ENCODE measurements around the gene LYSMD4.
"Not testable (repeated sequence)": the region's sequence is repeated elsewhere in the genome, so short reads cannot be mapped to it uniquely, and the experiment has no call there.

The LYSMD4 gene

DNA sequence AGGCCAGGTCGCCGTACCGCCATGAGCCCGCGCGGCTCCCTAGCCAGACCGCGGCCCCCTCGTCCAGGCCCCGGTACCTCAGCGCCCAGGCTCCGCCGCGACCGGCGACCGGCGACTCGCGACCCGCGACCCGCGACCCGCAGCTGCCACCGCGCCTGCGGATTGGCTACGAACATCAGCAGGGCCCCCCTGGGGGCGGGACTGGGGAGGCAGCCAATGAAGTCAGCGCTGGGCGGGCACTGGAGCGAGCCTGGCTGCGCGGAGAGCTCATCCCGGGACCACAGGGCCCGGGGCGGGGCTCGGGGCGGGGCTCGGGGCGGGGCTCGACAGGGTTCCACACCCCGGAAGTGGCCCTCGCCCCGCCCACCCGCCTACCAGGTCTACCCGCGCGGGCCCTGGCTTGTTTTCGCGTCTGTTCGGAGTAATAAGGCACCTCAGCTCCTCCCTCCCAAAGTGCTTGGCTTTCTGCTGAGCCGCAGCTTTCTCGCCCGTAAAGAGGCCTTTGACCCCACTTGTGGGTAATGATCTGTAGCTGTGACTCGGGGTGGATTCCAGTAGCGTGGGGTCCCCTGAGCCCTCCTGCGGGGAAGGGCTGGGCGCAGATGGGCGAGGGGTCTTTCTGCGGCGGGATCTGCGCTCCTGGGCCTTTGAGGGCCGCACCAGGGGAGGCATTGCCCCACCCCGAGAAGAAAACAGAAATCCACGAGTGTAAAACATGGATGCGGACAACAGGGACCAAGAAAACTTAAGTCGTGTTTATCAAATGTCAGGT, at the start of gene LYSMD4:
Gene LYSMD4, minus strand, starts transcription at position 170 of the 772 bp plus-strand sequence. CDS start 1,438 bp downstream, outside the sequence.
- DNase-seq: peak; percentile 98 to 100 (median 99)

DNA sequence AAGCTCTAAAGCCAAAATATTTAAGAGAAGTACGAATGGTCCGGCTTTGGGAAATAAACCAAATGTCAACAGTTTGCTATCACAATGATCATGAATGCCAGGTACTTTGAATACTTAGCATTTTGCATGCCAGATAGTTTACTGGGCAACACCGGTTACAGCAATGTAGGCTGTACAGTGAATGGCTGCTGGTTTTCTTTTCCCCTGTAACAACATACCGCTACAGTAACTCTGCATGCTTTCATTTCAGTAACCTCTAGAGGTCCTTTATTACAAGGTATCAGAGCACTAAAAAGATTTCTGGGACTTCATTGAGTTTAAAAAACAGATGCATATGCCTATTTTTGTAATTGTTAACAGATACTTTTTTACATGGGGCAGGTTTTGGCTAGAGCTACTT, 48.8 kb upstream of the LYSMD4 start:
- DNase-seq: not testable (repeated sequence)

DNA sequence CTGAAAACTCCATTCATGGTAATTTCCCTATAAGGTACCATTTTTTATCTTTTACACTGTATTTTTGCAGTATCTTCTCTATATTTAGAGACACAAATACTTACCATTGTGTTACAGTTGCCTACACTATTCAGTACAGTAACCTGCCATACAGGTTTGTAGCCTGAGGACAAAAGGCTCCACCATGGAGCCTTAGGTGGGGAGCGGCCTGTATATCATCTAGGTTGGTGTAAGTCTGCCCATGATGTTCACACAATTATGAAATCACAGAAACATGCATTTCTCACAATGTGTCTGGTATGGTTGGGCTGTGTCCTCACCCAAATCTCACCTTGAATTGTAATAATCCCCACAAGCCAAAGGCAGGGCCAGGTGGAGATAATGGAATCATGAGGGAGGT, 43.9 kb upstream of the LYSMD4 start:
- no peak for DNase-seq

DNA sequence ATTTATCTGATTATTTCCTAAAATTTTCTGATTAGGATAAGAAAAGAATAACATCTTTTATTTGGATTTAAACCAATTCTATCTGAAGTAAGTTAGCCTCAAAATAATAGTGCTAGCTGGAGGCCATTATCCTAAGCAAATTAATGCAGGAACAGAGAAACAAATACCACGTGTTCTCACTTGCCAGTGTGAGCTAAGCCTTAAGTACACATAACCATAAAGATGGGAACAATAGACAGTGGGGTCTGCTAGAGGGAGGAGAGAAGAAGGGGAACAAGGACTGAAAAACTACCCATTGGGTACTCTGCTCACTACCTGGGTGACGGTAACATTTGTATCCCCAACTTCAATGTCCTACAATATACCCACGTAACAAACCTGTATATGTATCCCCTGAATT, 31.3 kb upstream of the LYSMD4 start:
- DNase-seq: no peak

DNA sequence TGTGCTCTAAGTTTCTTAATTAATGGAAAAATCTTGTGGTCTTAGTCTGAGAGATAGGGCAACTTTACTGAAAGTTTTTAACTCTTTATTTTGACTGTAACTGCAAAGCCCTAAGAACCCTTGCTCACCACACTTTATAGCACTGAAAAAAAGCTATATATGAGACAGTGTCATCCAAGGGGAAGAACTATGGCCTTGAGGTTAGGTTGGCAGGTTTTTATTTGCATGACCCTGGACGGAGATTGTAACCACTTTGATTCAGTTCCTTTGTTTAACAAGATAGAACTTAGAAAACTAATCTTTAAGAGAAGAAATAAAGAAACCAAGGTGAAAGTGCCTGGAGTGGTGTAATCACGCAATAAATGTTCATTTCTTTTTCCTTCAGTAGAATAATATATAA, 30.6 kb upstream of the LYSMD4 start:
- DNase-seq: no peak

DNA sequence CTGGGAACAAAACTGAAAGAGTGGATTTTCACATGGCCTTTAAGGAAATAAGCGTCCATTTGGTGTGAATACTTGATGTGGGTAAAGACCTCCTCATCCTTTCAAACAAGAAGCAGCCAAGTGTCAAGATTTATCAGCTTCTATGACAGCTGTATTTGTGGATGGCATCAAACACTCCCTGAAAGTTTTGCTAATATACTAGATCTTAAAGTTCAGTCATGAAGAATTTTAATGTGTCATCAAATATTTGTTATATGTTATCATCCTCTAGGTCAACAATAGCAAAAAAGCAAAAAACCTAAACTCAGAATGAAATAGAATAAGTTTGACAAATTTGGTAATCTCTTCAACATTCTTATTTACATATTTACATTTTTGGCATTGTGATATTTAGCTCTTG, 29.1 kb upstream of the LYSMD4 start:
- no peak for DNase-seq

DNA sequence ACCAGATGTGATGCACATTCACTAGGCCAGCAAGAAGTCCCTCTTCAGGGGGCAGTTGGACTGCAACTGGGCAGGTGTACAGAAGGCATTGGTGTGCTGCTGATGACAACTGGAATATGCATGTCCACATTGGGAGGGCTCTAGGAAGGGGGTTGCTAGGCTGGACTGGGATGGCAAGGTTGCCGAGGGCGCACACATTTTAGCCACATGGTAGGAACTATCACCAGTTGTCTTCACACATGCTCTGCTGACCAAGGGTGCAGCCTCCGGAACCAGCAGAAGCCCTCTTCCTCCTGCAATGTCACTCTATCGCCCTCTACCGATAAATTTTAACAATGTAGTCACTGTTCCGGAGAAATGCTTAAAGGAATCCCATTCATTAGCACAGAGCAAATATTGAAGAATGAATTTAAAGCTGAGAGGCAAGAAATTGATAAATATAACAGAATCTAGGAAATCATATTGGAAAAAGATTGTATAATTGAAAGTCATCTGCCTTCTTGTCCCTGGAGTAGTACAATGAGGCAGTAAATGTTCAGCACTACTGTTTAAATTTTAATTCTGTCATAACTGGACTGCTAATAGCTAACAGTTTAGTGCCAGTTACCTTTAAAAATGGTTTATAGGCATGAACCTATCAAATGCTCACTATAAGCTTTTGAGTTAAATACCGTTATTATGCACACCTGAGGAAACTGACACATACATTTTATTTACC, 22.6 kb upstream of the LYSMD4 start:
- DNase-seq: no peak

DNA sequence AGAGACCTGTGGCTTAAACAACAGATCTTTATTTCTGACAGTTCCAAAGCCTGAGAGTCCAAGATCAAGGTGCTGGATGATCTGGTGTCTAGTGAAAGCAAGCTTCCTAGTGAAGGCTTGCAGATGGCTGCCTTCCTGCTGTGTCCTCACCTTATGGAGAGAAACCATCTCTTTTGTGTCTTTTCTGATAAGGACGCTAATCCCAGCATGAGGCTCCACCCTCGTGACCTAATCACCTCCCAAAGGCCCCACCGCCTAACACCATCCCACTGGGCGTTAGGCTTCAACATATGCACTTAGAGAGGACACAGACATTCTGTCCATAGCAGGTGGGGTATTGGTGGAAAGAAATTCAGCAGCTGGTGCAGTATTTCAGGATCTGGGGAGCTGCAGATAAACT, 19.8 kb upstream of the LYSMD4 start:
- no peak for DNase-seq

DNA sequence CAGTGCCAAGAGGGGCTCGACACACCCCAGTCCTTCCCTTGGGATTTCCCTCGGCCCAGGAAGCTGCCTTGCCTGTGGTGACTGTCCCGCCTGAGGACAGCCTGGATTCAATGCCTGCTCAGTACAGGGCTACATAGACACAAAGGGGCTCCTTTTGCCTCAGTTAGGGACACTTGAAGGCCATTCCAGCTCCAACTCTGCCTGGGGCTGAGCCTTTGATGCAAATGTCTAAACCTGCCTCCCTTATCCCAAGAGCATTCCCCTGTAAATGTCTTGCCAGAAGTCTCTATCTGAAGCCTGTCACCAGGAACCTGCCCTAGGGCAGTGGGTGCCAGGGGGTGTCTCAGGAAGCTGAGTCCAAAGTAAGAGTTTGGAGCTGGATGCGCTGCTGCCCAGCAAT, 19.3 kb upstream of the LYSMD4 start:
- no peak for DNase-seq

DNA sequence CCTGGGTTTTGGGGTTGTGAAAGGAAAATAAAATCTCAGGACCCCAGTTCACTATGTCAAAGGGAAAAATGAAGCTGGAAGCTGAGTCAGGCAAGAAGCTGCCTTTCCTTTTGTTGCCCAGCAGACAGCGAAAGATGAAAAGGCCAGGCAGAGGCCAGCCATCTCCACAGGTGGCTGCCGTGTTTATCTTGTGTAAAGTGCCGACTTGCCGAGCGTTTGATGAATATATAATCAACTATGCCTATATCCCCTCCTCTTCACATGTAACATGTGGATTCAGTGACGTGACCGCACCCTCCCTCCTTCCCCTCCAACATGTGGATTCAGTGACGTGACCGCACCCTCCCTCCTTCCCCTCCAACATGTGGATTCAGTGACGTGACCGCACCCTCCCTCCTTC, 17.1 kb upstream of the LYSMD4 start:
- not testable (repeated sequence) for DNase-seq

DNA sequence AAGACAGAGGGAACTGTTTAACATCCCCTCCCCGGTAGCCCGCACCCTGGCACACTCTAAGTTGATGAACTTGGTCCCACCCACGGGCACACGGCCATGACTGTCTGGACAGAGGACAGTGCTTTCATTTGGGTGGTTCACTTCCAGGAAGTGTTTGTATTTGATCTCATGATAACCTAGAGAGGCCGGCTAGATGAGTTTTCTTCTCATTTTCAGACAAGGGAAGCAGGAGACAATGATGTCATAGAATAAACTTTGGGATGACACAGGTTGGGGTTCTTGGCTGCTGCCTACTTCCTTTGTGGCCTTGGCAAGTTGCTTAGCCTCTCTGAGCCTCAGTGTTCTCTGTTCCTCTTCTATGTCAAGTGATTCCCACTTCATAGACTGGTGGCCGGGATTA, 16.1 kb upstream of the LYSMD4 start:
- no peak for DNase-seq

DNA sequence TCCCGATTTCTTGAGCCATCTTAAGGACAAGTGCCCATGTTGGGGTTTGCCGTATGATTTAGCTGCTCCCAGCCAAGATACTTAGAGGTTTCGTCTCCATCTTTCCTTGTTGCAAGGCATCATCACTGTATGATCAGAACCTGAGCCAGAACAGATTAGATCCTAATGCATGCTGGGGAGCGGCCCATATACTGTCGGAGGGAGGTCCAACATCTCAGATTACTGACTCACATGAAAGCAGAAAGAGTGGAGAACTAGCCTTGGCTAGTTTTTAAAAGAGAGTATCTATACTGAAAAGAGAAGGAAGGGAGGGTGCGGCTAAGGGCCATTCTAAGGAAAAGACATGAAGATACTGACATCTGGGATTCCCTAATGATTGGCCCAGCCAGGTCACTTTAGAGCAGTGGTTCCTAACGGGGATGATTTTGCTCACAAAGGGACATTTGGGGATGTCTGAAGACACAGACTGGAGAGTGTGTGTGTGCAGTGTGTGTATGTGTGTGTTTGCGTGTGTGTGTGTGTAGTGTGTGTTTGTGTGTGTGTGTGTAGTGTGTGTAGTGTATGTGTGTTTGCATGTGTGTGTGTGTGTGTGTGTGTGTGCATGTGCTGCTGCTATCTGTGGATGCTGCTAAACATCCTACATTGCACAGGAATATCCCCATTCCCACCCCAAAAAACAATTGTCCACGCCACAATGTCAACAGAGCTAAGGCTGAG, 12.3 kb upstream of the LYSMD4 start:
- no peak for DNase-seq

DNA sequence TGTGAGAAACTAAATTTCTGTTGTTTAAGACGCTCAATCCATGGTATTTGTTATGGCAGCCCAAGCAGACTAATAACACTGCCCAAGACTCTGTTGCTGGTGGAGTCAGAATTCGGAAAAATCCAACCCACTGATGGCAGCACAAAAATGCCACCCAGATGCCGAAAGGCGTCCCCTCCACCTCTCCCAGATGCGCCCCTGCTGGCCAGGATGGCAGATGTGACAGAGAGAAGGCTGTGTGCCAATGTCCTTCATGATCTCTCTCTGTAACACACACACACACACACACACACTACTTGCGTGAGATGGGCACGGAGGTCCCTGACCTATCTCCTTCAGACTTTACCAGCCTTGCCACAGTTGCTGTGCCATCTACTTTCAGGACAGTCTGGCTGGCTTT, 10.9 kb upstream of the LYSMD4 start:
- no peak for DNase-seq

DNA sequence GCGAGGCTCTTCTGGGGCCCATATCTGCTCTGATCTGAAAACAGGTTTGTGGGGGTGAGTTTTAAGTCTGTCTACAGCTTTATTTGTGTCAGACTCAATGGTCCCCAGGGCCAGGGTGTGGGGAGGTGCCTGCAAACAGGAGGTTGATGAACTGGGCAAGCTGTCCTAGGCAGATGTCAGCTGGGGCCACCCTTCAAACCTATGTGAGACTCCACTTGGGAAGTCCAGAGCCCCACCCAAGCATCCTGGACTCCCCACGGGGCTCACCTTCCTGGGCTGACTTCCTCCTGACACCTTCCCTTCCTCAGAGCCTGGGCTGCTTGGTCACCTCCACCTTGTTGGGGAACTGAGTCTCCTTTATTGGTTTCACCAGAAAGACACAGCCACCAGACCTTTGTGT, 8.6 kb upstream of the LYSMD4 start:
- no peak for DNase-seq

DNA sequence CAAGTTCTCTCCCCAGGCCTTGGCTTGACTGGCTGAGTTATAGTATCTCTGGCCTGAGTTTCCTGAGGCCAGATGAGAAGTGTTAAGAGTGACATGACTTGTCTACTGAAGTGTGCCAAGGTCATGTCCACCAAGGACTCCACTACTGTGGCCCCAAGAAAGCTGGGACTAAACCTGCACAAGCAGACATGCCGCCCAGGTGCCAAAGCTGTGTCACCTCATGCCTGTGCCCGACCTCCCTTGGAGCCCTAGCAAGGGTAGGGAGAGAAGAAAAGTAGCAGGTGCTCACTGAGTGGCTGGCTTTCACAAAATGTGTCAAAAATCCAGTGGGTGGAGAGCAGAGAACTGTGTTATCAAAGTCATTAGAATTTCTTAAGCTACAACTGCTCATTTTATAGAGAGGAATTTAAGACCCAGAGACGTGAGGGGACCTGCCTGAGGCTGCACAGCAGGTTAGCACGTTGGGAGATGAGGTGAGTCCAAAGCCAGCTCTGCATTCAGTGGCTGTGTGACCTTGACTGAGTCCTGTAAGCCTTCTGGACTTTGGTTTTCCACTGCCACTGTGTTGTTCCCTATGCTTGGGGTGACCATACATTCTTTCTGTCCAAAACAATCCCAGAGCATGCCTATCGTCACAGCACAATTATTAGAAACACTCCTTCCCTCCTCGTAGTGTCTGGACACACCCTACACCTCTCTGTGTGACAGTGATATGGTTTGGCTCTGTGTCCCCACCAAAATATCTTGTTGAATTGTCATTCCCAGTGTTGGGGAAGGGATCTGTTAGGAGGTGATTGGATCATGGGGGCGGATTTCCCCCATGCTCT, 5.0 kb upstream of the LYSMD4 start:
- no peak for DNase-seq

DNA sequence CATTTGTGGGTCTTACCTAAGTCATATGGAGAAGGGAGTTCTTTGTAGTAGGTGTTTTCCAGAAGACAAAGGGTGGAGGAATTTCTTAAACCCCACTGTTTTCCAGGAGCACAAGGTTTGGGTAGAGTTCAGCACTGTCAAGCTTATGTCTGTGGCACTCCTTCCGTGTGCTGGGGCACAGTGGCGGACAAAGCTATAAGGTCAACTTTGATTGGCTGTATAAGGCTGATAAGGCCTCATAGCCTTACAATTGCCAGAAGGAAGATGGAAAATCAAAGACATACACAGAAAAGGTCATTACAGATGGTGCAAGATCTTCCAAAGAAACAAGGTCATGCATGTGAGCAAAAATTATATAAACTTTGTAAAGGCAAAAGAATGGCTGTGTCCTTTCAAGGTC, 3.5 kb upstream of the LYSMD4 start:
- DNase-seq: no peak

DNA sequence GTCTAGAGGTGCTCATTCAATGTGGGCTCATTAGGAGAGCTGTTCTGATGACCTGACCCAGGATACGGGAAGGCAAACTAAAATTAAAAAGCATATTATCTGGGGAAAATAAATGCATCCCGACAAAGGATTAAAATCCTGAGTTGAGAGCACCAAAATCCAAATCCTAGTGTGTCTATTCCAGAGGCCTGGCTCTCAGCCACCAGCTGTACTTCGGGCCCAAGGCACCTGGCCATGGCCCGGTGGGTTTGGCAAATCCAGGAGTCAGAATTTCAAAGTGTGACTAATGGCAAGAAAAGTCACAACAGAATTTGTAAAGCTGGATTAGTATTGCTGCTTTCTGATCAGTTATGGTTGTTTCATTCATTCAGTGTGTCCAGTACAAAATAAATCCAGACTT, 2.6 kb upstream of the LYSMD4 start:
- DNase-seq: no peak

DNA sequence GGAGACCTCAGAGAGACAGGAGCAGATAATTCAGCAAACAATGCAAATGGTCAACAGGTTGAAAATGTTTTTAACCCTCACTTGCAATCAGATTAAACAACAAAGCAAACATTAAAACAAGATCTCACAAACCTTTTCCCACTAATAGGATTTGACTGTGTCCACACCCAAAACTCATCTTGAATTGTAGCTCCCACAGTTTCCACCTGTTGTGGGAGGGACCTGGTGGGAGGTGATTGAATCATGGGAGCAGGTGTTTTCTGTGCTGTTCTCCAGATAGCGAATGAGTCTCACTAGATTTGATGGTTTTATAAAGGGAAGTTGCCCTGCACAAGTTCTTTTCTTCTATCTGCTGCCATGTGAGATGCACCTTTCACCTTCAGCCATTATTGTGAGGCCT, 1.3 kb upstream of the LYSMD4 start:
- DNase-seq: no peak

DNA sequence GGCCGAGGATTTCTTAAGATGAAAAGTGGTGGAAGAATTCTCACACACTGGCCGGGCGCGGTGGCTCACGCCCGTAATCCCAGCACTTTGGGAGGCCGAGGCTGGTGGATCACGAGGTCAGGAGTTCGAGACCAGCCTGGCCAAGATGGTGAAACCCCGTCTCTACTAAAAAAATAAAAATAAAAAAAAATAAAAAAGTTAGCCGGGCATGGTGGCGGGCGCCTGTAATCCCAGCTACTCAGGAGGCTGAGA, 729 bp upstream of the LYSMD4 start:
- not testable (repeated sequence) for DNase-seq

DNA sequence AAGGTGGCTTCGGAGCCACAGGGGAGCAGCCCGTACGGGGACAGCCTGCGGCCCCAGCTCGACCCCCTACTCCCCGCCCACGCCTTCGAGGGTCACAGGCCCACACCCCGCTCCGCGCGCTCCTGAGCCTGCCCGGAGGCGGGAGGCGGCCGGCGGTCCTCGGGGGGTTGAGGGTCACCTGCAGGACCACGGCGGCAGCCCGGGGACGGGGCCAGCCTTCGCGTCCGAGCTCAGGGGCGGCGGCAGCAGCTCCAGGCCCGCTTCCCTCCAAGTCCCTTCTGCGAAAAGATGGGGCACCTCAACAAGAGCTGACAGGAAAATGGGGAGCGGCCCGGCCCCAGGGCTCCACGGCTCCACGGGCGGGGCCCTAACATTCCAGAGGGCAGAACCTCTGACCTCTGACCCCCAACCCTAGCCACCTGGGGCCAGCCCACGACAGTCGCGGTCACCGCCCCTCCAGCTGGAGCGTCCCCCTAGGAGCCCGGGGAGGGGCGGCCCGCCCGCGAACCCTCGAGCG, 428 bp downstream of the LYSMD4 start:
- DNase-seq: peak in 2 of 4 experiments; percentile 43 to 51

DNA sequence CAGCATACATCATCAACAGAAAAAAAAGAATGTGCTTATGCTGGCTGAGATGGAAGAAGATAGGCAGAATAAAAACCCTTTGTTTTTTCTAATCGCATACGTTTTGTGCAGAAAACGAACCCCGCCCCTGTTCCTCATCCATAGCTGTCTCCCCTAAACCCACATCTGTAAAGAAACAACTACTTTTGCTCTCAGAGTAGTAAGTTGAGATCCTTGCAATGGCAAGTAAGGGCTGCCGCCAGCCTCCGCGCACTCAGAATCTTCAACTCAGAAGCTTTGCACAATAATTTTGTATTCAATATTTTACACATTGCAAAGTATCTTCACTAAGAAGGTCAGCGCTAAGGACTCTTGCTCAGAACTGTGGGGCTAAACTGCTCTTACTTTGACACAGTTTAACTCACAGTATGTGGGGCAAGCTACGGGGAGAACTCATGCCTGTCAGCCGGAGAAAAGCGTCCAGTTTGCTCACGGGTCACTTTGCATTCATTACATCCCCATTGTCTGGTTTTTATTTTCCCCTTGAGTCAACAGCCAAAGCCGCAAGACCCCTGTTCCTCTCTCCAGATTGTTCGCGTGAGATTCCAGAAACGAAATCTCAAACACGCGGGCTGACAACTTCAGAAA, 1.0 kb downstream of the LYSMD4 start:
- DNase-seq: no peak

DNA sequence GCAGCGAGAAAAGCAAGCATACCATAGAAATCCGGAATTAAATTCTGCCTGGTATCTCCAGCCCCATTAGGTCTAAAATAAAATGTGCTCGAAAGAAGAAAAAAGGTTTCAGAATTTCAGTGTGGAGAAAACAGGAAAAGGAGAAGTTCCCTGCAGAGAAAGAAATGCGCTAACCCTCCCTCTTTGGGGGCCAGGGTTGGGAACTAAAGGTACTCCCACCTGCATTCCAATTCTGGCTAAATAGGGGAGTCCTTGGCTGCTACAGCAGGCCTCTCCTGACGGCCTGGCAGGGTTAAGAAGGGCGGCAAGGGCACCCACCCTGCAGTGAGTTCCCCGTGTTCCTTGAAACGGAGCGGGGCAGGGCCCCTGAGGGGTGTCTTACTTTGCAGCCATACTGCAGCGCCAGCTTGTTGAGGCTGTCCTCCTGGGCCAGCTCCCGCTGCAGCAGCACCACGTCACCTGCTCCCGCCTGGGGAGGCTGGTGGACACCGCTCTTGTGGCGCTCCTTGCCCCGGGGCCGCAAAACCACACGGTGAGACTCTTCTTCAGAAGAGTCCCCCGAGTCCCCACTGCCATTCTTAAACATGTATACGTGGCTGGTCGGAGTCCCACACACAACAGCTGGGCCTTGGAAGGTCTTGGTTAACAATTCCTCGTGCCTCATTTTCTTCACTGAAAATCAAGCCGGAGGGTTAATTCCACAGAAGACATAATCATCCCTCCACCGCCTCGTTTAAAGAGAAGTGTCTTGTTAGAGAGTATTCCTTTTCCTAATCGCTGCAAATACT, 1.7 kb downstream of the LYSMD4 start:
- no peak for DNase-seq
